Measurements from ENCODE around the gene KRTAP25-1.

Gene KRTAP25-1

GRCh38 chr21:30289215-30289614, at the start of gene KRTAP25-1:
KRTAP25-1 (minus strand) TSS chr21:30289514; CDS start chr21:30289490, 24 bp downstream.
- no peak for DNase-seq (ENCODE audit: low read depth in 2 of 2)

- DNase-seq (ENCODE audit: low read depth in 2 of 2) = no peak
Measured at GRCh38 chr21:30338717-30339116, 49.4 kb upstream of the KRTAP25-1 start.

- DNase-seq (ENCODE audit: low read depth in 2 of 2) = no peak
Measured at GRCh38 chr21:30337772-30338171, 48.5 kb upstream of the KRTAP25-1 start.

GRCh38 chr21:30337276-30337744, 48.0 kb upstream of the KRTAP25-1 start, which contains the start of gene KRTAP27-1:
KRTAP27-1 (minus strand) TSS chr21:30337694; CDS start chr21:30337668, 26 bp downstream.
- no peak for DNase-seq (ENCODE audit: low read depth in 2 of 2)

GRCh38 chr21:30336596-30336995, 47.3 kb upstream of the KRTAP25-1 start:
- no peak for DNase-seq (ENCODE audit: low read depth in 2 of 2)

GRCh38 chr21:30333736-30334135, 44.4 kb upstream of the KRTAP25-1 start:
- DNase-seq (ENCODE audit: low read depth in 2 of 2) = no peak

GRCh38 chr21:30332681-30333080, 43.4 kb upstream of the KRTAP25-1 start:
- no peak for DNase-seq (ENCODE audit: low read depth in 2 of 2)

- no peak for DNase-seq (ENCODE audit: low read depth in 2 of 2)
Measured at GRCh38 chr21:30329203-30329875, 40.0 kb upstream of the KRTAP25-1 start.

GRCh38 chr21:30326390-30326789, 37.1 kb upstream of the KRTAP25-1 start:
- DNase-seq (ENCODE audit: low read depth in 2 of 2) = no peak

- DNase-seq (ENCODE audit: low read depth in 2 of 2) = no peak
Measured at GRCh38 chr21:30320215-30320614, 30.9 kb upstream of the KRTAP25-1 start, which contains the start of gene KRTAP26-1. KRTAP26-1 (minus strand) TSS chr21:30320315; CDS start chr21:30320035, 280 bp downstream.

- no peak for DNase-seq (ENCODE audit: low read depth in 2 of 2)
Measured at GRCh38 chr21:30315701-30316100, 26.4 kb upstream of the KRTAP25-1 start.

- no peak for DNase-seq (ENCODE audit: low read depth in 2 of 2)
Measured at GRCh38 chr21:30306884-30307283, 17.6 kb upstream of the KRTAP25-1 start.

- no peak for DNase-seq (ENCODE audit: low read depth in 2 of 2)
Measured at GRCh38 chr21:30305136-30305535, 15.8 kb upstream of the KRTAP25-1 start.

- DNase-seq (ENCODE audit: low read depth in 2 of 2) = no peak
Measured at GRCh38 chr21:30282850-30283249, 6.5 kb downstream of the KRTAP25-1 start, which contains the start of gene KRTAP24-1. KRTAP24-1 (minus strand) TSS chr21:30282950; CDS start chr21:30282932, 18 bp downstream.

GRCh38 chr21:30271611-30272010, 17.7 kb downstream of the KRTAP25-1 start:
- DNase-seq (ENCODE audit: low read depth in 2 of 2) = no peak

GRCh38 chr21:30271156-30271555, 18.2 kb downstream of the KRTAP25-1 start:
- DNase-seq (ENCODE audit: low read depth in 2 of 2) = no peak

- DNase-seq (ENCODE audit: low read depth in 2 of 2) = no peak
Measured at GRCh38 chr21:30269803-30270530, 19.3 kb downstream of the KRTAP25-1 start.

GRCh38 chr21:30268608-30269197, 20.6 kb downstream of the KRTAP25-1 start:
- no peak for DNase-seq (ENCODE audit: low read depth in 2 of 2)

GRCh38 chr21:30257773-30258172, 31.5 kb downstream of the KRTAP25-1 start:
- no peak for DNase-seq (ENCODE audit: low read depth in 2 of 2)

- no peak for DNase-seq (ENCODE audit: low read depth in 2 of 2)
Measured at GRCh38 chr21:30256100-30256499, 33.2 kb downstream of the KRTAP25-1 start.

- no peak for DNase-seq (ENCODE audit: low read depth in 2 of 2)
Measured at GRCh38 chr21:30255679-30256078, 33.6 kb downstream of the KRTAP25-1 start.

- DNase-seq (ENCODE audit: low read depth in 2 of 2) = no peak
Measured at GRCh38 chr21:30251781-30252180, 37.5 kb downstream of the KRTAP25-1 start.

Measured in stimulated activated CD4-positive, alpha-beta T cell treated with anti-CD3 and anti-CD28 coated beads, Interleukin-1b, Interleukin-23, amount 100 ng/mL, for 1 hour (primary cell).